GM12875 (cell line): Measurements from ENCODE around the gene RELL2.

Experiments
- H3K4me3 ChIP-seq: one replicate; pipeline ENCODE4 v1.5.1; 2011; ENCODE audit warnings: low read depth, low read length, control low read depth
- TF ChIP-seq, protein P1 (sequence below): IDR thresholded peaks from 2 replicates; pipeline ENCODE4 v1.5.1; 2011; ENCODE audit warnings: low read depth, mild to moderate bottlenecking, control low read depth, inconsistent platforms, low read length, moderate library complexity, borderline replicate concordance; ENCODE audit not compliant: insufficient read depth

Gene RELL2

DNA sequence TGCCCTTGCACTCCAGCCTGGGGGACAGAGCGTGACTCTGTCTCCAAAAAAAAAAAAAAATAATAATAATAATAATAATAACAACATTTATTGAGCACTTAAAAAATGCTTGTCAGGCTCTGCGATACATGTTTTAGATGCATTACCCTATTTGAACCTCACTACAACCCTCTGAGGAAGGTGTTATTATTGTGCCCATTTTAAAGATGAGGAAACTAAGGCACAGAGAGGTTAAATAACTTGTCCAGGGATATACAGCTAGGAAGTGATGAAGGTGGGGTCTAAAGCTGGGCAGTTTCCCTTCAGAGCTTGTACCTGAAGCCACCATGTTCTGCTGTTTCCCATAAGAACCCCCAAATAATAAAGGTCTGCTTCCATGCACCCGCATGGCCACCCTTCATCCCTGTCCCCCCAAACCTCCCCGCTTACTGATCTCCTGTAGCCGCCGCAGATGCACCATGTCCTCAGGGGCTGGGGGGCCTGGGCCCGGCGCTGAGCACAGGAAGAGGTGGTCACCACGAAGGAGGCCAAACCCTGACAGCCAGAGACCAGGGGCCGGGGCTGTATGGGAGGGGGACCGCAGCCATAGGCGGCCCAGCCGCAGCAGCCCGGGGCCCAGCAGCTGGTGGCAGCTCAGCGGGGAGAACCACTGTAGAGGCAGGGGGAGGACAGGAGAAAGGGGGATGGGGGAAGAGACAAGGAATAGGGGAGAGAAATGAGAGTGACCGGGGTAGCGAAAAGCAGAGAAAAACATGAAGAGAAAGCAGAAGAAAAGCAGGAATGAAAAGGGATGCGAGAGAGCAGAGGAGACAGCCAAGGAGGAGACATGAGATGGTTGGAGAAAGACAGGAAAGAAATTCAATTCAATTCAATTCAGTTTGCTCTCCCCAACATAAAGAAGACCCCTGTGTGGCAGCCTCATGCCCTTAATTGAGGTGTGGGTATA, 29.5 kb downstream of the RELL2 start:
- TF ChIP-seq, protein P1, sequence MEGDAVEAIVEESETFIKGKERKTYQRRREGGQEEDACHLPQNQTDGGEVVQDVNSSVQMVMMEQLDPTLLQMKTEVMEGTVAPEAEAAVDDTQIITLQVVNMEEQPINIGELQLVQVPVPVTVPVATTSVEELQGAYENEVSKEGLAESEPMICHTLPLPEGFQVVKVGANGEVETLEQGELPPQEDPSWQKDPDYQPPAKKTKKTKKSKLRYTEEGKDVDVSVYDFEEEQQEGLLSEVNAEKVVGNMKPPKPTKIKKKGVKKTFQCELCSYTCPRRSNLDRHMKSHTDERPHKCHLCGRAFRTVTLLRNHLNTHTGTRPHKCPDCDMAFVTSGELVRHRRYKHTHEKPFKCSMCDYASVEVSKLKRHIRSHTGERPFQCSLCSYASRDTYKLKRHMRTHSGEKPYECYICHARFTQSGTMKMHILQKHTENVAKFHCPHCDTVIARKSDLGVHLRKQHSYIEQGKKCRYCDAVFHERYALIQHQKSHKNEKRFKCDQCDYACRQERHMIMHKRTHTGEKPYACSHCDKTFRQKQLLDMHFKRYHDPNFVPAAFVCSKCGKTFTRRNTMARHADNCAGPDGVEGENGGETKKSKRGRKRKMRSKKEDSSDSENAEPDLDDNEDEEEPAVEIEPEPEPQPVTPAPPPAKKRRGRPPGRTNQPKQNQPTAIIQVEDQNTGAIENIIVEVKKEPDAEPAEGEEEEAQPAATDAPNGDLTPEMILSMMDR: no peak
- H3K4me3 ChIP-seq: no peak overlapping the region

DNA sequence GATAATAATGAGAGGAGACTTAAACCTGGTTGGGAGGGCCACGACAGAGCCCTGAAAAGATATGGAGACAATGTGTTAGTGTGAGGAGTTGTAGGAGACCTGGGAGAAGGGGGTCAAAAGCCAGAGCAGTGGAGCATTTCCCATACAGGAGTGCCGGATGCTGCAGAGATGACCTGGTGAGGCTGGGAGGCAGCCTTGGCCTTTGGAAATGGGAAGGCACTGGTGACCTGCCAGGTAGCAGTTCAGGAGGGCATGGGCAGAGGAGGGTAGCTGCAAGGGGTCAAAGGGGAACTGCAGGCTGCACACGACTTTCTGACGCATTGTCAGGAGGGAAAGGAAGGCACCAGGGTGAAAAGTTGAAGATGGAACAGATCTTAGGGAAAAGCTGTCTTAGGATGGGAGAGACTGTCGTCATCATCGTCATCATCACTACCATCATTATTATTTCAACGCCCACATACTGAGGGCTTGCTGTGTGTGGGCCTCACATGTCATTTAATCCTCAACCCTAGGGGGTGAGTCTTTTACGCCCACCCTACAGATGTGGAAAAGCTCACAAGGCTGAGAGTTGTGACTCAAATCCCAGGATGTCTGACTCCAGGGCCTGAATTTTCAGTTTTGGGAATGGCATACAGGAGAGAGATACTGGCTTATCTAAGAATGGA, 31.9 kb downstream of the RELL2 start:
- TF ChIP-seq, protein P1: no peak
- no peak overlapping the region for H3K4me3 ChIP-seq

DNA sequence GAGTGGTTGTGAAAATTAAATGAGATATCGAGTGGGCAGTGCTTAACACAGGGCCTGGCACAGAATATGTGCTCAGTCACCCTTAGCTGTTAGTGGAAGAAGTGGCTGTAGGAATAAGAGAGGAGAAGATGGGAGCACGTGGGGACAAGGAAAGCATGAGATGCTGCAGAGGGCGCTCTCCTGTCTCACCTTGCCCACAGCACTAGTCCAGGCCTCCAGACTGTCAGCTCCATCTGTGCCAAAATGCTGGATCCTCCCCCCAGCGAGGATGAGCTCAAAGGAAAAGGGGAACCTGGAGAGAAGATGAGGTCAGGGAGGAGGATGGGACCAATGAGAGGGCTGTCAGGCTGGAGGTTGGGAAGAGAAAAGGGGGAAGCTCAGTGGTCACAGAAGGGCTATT, 32.7 kb downstream of the RELL2 start:
- TF ChIP-seq, protein P1: 0 out of 2 replicates have a peak, but pooled peaks have one; percentile 12

GRCh38 chr5:141672071-141672840, 35.5 kb downstream of the RELL2 start:
- H3K4me3 ChIP-seq: no peak overlapping the region

More for the DNA sequence above, 32.7 kb downstream of the RELL2 start:
- no peak overlapping the region for H3K4me3 ChIP-seq

GRCh38 chr5:141672841-141673813, 36.3 kb downstream of the RELL2 start:
- TF ChIP-seq, protein P1: no peak
- H3K4me3 ChIP-seq: no peak overlapping the region

More at GRCh38 chr5:141672071-141672840, 35.5 kb downstream of the RELL2 start:
- TF ChIP-seq, protein P1: no peak

GRCh38 chr5:141674747-141675146, 38.0 kb downstream of the RELL2 start:
- TF ChIP-seq, protein P1: no peak
- H3K4me3 ChIP-seq: no peak overlapping the region
